DOHH2 (cell line): ENCODE data around the gene IL17RA.

Experiments
- CTCF ChIP-seq: fragments of 200-600 bp; sonication (generic); IDR thresholded peaks from one replicate; pipeline ENCODE4 v1.5.1; 2014; ENCODE audit warnings: antibody characterized with exemption, mild to moderate bottlenecking, low read depth, low read length; ENCODE audit not compliant: poor library complexity, severe bottlenecking
- EZH2phosphoT487 ChIP-seq: fragments of 200-600 bp; sonication (generic); IDR thresholded peaks from 2 replicates; pipeline ENCODE4 v1.6.1; 2017; ENCODE audit warnings: borderline replicate concordance, mild to moderate bottlenecking, antibody characterized with exemption, low read length, moderate library complexity, mixed read lengths

- TF ChIP-seq CTCF (no peak), EZH2phosphoT487 (no peak)
These were observed 53.1 kb downstream of the IL17RA start for GRCh38 chr22:17137861-17138425.
